Neural cell (in vitro differentiated cells): ENCODE measurements around the gene SLC8A1.

Experiments
- EZH2 ChIP-seq: fragments of 200-600, 300-800 bp; shearing (Covaris generic), sonication (generic); IDR thresholded peaks from 2 replicates; pipeline ENCODE4 v1.6.1; 2014; ENCODE audit warnings: antibody characterized with exemption, low read length, borderline replicate concordance, mild to moderate bottlenecking; ENCODE audit not compliant: insufficient read depth, poor library complexity, severe bottlenecking
- TF ChIP-seq, protein P1 (sequence below): fragments of 450-650 bp; IDR thresholded peaks from 2 replicates; pipeline ENCODE4 v1.5.1; 2014; ENCODE audit warnings: antibody characterized with exemption, mild to moderate bottlenecking, moderate library complexity; ENCODE audit not compliant: poor library complexity, severe bottlenecking

DNA sequence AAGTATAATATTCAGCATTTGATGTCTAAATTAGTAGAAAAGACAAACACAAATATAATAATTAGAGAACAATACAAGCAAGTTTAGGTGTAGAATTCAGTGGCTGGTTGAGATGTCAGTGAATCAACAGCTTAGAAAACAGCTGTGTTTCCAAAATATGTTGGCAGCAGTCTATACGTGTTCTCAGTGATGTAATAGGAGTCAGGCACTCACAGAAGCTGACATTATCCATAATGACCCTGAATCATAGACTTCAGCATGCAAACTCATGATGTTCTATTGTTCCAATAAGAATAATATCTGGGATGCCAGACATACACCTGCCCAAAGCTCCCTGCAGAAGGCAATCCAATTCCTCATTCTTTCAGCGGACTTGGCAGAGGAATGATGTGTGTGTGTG is 164.7 kb downstream of the SLC8A1 start:
- TF ChIP-seq EZH2: no peak
- TF ChIP-seq, protein P1, sequence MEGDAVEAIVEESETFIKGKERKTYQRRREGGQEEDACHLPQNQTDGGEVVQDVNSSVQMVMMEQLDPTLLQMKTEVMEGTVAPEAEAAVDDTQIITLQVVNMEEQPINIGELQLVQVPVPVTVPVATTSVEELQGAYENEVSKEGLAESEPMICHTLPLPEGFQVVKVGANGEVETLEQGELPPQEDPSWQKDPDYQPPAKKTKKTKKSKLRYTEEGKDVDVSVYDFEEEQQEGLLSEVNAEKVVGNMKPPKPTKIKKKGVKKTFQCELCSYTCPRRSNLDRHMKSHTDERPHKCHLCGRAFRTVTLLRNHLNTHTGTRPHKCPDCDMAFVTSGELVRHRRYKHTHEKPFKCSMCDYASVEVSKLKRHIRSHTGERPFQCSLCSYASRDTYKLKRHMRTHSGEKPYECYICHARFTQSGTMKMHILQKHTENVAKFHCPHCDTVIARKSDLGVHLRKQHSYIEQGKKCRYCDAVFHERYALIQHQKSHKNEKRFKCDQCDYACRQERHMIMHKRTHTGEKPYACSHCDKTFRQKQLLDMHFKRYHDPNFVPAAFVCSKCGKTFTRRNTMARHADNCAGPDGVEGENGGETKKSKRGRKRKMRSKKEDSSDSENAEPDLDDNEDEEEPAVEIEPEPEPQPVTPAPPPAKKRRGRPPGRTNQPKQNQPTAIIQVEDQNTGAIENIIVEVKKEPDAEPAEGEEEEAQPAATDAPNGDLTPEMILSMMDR: no peak
